SK-N-SH (cell line): Measurements from ENCODE around the gene ZMYND8.

ENCODE experiments used
- CTCF ChIP-seq: fragments of 200-600 bp; sonication (generic); IDR thresholded peaks from 2 replicates; pipeline ENCODE4 v1.6.1; 2017; ENCODE audit warnings: antibody characterized with exemption, mild to moderate bottlenecking, moderate library complexity
- GABPA ChIP-seq: IDR thresholded peaks from 2 replicates; pipeline ENCODE4 v1.4.0; 2012; ENCODE audit warnings: low read depth, mild to moderate bottlenecking
- GATA2 ChIP-seq: sonication (generic); formaldehyde crosslinking; IDR thresholded peaks from 2 replicates; pipeline ENCODE4 v1.5.0; 2020; ENCODE audit warnings: mild to moderate bottlenecking, missing genetic modification reagents
- MEF2A ChIP-seq: IDR thresholded peaks from 2 replicates; pipeline ENCODE4 v1.4.0; 2012; ENCODE audit warnings: low read depth, borderline replicate concordance
- NRF1 ChIP-seq: IDR thresholded peaks from 2 replicates; pipeline ENCODE4 v1.6.1; 2012; ENCODE audit warnings: low read depth, mild to moderate bottlenecking, low read length
- POLR2AphosphoS5 ChIP-seq: IDR thresholded peaks from 2 replicates; pipeline ENCODE4 v1.6.1; 2012; ENCODE audit warnings: low read depth, low read length
- RFX5 ChIP-seq: IDR thresholded peaks from 2 replicates; pipeline ENCODE4 v1.6.1; 2012; ENCODE audit warnings: mild to moderate bottlenecking, improper control_type of control experiment, low read length
- SIN3A ChIP-seq: IDR thresholded peaks from 2 replicates; pipeline ENCODE4 v1.6.1; 2012; ENCODE audit warnings: low read depth, mild to moderate bottlenecking, low read length, moderate library complexity, borderline replicate concordance
- YY1 ChIP-seq: IDR thresholded peaks from 2 replicates; pipeline ENCODE4 v1.4.0; 2012; ENCODE audit warnings: low read depth, mild to moderate bottlenecking
- TF ChIP-seq, protein P1 (sequence below): IDR thresholded peaks from 2 replicates; pipeline ENCODE4 v1.4.0; 2012; ENCODE audit warnings: low read depth, borderline replicate concordance
- TF ChIP-seq, protein P2 (sequence below): IDR thresholded peaks from 2 replicates; pipeline ENCODE4; 2012

- TF ChIP-seq MEF2A, result no peak
- TF ChIP-seq NRF1, result no peak
- no peak for TF ChIP-seq GATA2 (CRISPR knock-in tag)
- no peak for TF ChIP-seq YY1
- TF ChIP-seq CTCF, result no peak
- TF ChIP-seq GABPA, result no peak
- TF ChIP-seq RFX5, result no peak
- TF ChIP-seq, protein P1, sequence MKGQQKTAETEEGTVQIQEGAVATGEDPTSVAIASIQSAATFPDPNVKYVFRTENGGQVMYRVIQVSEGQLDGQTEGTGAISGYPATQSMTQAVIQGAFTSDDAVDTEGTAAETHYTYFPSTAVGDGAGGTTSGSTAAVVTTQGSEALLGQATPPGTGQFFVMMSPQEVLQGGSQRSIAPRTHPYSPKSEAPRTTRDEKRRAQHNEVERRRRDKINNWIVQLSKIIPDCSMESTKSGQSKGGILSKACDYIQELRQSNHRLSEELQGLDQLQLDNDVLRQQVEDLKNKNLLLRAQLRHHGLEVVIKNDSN, result no peak
- TF ChIP-seq, protein P2, sequence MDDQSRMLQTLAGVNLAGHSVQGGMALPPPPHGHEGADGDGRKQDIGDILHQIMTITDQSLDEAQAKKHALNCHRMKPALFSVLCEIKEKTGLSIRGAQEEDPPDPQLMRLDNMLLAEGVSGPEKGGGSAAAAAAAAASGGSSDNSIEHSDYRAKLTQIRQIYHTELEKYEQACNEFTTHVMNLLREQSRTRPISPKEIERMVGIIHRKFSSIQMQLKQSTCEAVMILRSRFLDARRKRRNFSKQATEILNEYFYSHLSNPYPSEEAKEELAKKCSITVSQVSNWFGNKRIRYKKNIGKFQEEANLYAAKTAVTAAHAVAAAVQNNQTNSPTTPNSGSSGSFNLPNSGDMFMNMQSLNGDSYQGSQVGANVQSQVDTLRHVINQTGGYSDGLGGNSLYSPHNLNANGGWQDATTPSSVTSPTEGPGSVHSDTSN, result no peak
- no peak for TF ChIP-seq POLR2AphosphoS5
- no peak for TF ChIP-seq SIN3A
These were observed 46.6 kb downstream of the ZMYND8 start for GRCh38 chr20:47309806-47310426.
